Measurements from ENCODE around the gene HINT3.

- TF ChIP-seq CTCF (IDR thresholded peaks at IDR 0.05) (no peak), POLR2A (IDR thresholded peaks at IDR 0.05) (no peak)
Observed at GRCh38 chr6:125940247-125941041, 16.1 kb upstream of the HINT3 start.

All from body of pancreas (tissue), 4 donors.